HK-2 (cell line): ENCODE results near the gene TCTN3.
"Not testable (repeated sequence)": the region's sequence is repeated elsewhere in the genome, so short reads cannot be mapped to it uniquely, and the experiment has no call there.

Source experiments
- DNase-seq: peaks from one replicate; pipeline ENCODE4 v3.0.0-alpha.2; 2018; ENCODE audit not compliant: unreplicated experiment

The TCTN3 gene

DNA sequence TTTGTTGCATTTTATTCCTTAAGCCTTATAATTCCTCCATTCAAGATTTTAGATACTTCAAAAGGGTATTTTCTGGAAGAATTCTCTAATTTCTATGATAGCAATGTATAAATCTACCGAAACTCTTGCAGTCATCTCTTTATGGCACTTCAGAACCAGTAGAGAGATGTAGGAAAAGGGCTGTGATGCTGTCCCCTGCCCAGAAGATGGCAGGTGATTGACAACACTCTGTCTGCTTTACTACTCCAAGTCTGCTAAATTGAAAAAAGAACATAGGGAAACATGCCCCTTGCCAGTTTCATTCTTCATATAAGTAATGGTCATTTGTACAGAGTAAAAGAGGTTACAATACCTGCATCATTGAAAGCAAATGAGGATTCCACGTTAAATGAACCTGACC lies 5.1 kb downstream of the TCTN3 start:
- no peak for DNase-seq

DNA sequence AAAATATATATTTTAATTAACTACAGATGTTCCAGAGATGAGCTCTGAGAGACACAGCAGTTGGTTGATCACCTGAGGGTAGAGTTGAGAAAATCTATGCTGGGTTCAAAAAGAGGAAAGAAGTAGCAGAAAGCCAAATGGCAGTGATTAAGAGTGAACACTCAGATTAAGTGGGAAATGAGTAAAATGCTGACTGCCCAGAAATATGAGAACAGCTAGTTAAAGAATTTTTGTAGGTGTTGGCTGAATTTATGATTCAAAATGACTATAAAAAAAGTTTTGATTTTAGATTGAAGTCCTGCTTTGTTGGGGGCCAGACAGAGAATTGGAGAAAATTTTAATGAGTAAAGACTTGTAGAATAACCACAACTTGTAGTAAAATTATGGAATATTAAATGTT lies 9.8 kb downstream of the TCTN3 start:
- DNase-seq: no peak

DNA sequence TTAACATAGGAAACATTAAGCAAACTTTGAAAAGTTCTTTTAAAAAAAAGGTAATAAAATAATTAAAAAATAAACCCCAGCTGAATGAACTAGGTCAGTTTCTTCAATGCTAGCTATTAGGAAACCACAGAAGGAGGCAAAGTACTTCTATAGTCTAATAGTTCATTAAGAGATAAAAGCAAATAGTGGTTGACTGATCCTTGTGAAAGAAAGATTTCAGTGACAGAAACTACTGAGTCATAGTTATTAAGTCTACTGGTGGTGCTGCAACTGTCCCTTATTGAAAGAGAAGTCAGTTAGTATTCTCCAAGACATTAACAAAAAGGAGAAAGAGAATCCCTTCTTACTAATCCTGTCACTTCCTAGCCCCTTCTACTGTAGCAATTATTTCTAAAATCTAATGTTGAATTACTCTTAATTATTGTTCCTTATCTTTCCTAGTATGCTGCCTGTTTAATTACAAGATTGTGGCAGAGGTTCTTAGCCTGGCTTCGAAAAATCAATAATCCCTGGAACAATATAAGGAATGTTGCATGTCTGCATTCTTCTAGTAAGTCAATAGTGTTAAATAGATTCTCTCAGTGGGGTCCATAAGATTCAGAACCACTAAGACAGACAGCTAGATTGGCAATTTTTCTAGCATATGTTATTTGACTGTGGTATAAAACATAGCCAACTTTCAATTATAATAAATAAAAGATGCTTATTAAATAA lies 18.2 kb downstream of the TCTN3 start:
- DNase-seq: no peak

DNA sequence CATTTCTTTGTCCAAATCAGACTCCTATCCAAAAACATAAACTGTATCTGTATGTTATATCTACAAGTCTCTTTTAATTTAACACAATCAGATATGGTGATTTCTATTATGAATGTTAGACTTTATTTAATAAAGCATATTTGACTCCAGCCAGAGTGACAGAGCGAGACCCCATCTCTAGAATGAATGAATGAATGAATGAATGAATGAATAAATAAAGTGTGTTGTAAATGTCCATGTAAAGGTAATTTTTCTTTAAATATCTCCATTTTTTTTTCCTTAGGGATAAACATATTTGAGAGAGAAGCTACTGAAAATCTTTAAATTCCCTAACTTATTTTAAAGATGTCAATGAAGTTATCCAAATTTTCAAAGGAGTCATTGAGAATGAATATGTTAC lies 19.1 kb downstream of the TCTN3 start:
- no peak for DNase-seq

DNA sequence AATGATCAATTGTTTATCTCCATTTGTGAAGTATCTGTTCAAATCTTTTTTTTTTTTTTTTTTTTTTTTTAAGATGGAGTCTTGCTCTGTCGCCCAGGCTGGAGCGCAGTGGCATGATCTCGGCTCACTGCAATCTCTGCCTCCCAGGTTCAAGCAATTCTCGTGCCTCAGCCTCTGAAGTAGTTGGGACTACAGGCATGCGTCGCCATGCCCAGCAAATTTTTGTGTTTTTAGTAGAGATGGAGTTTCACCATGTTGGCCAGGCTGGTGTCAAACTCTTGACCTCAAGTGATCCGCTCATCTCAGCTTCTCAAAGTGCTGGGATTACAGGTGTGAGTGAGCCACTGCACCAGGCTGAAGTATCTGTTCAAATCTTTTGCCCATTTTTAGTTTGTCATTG lies 21.1 kb downstream of the TCTN3 start:
- not testable (repeated sequence) for DNase-seq

DNA sequence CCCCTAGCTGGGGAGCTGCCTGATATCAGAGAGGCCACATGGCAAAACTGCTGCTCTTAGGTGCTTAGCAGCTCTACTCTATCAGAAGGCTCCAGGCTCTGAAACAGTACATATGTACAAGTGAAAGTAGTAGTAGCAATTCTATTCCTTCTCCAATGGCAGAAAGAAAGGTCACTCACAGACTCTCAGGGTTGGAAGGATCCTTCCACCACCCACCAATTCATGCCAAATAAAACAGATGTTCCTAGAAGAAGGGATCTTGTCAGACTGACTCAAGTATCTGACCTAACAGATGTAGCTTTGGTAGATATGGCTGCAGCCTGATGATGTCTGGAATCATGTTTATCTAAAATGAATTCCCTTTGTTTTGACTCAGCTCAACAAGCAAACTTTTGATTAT lies 29.2 kb downstream of the TCTN3 start:
- DNase-seq: no peak

DNA sequence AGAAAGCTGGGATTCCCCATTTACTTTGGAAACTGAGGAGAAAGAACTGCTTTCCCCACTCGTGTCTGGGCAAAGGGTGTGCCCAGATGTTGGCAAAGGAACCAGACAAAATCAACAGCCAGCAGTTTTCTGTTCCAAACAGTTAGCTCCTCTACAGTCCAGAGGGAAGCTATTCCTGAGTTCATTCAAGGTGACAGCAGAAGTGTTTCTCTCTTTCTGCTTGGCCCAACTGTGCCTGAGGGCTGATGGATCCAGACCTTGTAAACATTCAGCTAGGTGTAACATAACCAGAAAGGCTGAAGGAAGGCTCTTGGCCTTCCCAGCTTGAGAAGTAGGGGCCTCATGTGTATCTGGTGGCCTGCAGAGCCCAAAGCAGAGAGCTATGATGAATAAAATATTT lies 30.2 kb downstream of the TCTN3 start:
- no peak for DNase-seq

DNA sequence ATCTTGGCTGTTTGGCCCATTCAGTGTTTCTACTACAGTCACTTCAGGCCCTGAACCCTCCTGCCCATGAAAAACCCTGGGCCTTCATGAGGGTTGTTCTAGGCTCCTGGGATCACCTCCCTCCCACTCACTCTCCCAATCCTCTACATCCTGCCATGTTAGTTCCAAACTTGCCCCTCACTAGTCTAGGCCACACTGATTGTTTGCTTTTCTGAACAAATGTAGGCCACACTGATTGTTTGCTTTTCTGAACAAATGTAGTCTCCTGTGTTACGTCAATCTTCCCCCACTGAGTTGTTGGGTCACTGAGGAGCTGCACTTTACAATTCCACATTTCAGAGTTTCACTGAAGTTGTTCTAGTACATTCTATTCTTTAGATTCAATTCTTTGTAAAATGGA lies 31.9 kb downstream of the TCTN3 start:
- no peak for DNase-seq

DNA sequence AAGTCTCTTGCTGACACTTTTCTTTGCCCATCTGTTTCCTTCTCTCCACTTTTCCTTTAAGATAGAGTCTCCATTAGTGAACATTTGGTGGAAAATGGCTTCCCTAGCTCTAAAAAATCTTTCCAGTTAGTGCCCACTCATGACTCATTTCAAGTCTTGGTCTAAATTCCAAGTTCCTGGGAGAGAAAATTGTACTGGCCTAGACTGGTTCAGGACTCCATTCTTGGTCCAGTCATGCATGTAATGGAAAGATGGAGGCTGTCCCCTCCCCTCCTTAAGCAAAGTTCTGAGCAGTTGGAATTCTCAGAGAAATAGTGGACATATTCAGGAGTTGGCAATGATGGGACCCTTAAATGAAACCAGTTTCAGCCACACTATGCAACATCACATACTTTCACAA lies 33.4 kb downstream of the TCTN3 start:
- peak; percentile 16 for DNase-seq

DNA sequence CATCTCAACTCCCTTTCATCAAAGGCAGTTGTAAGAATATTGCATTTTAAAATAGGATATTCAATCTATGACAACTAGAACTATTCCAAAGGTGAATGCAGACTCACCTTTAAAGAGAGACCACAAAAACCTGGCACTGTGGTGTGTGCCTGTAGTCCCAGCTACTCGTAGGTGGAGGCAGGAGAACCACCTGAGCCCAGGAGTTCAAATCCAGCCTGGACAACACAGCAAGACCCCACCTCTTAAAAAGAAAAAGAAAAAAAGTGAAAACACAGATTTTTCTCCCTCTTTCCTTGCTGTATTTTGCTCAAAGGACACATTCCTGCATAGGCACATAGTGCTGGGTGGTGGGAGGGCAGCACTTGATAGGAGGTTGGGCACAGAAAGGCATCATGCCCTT lies 36.5 kb downstream of the TCTN3 start:
- no peak for DNase-seq

DNA sequence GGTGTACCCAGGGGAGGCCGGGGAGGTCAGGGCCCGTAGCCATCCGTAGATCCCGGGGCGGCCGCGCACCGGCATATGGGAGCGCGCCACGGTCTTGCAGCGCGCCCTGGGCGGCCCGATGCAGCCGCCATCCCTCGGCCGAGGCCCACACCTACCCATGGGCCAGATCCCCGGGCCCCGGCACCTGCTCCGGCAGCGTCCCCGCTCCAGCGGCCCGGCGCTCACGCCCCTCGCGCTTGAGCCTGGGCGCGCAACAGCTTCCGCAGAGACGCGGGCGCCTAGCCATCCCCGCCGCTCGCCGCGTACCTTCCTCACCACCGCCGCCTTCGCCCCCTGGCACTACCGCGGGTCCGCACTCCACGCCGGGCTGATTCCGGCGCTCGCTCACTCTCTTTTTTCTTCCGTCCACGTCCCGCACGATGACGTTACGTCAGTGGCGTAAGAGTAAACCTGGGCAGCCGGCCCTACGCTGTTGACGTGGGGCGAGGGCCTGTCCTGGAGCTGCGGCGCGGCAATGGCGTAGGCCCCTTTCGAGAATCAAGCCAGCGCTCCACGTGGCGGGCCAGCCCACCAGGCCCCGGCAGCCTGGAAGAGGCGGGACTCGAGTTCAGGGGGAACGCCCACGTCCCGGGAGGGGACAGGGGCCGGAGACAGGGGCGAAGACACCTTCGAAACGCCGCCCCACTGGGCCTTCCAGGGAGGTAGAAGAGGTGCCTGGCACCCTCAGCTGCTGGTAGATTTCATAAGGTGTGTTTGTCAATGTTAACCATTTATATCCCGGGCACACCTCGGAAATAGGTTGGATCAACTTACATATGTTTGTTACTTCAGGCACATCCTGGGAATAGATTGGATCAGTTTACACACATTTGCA lies 37.2 kb downstream of the TCTN3 start, which contains the start of gene ALDH18A1:
TSS of gene ALDH18A1 (minus strand) at position 421 of the 874 bp plus-strand sequence. CDS start 3,334 bp downstream, outside the sequence.
- DNase-seq: peak; percentile 98

DNA sequence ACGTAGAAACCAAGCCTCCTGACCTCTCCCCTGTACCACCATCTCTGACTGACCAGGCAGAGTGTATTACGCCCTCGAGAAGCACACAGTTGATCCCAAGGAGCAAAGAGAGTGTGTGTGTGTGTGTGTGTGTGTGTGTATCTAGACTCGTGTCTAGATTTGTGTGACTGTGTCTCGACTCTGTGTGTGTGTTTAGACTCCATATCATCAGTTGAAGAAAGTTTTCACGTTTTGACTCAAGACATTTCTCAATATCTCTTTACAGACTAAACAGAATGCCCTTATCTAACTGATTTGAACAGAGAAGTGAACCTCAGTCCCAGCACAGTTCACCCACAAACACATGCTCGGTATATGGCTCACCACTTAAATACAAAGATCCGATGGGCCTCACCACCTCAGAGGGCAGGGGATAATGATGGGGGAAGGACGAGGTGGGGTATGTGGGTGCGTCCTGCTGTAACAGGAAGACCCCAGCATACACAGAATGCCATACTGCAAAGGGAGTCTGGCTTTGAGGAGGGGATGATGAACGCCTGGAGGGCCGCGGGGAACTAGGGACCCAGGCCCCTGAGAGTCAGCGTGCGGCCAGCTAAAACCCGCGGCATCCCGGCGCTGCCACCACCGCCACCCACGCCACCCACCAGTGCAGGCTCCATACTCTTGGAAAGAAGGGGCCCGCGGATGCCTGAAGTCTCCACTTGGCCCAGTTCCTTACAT lies 38.0 kb downstream of the TCTN3 start:
- DNase-seq: no peak

DNA sequence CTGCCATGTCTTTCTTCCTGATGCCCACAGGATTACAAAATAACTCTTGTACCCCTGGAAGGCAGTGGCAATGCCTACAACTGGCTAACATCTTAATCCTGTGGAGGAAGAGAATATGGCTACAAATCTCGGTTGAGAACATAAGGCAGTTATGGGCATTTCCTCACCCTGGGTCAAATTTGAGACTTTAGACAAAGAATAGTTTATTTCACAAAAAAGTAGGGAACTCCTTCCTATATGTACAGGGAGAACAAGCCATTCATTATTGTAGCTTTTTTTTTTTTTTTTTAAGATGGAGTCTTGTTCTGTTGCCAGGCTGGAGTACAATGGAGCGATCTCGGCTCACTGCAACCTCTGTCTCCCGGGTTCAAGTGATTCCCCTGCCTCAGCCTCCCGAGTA lies 39.8 kb downstream of the TCTN3 start:
- DNase-seq: no peak

DNA sequence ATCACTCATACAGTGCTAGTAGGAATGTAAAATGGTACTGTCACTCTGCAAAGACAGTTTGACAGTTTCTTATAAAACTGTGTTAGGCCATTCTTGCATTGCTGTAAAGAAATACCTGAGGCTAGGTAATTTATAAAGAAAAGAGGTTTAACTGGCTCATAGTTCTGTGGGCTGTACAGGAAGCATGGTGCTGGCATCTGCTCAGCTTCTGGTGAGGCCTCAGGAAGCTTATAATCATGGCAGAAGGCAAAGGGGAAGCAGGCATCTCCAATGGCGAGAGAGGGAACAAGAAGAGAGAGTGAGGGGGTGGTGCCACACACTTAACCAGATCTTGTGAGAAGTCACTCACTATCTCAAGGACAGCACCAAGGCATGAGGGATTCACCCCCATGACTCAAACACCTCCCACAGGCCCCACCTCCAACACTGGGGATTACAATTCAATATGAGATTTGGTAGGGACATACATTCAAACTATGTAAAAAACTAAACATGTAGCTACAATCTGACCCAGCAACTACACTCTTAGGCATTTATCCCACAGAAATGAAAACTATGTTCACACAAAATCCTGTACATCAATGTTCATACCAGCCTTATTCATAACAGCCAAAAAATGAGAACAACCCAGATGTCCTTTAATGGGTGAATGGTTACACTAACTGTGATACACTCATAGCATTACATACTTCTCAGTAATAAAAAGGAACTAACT lies 42.2 kb downstream of the TCTN3 start:
- DNase-seq: no peak

DNA sequence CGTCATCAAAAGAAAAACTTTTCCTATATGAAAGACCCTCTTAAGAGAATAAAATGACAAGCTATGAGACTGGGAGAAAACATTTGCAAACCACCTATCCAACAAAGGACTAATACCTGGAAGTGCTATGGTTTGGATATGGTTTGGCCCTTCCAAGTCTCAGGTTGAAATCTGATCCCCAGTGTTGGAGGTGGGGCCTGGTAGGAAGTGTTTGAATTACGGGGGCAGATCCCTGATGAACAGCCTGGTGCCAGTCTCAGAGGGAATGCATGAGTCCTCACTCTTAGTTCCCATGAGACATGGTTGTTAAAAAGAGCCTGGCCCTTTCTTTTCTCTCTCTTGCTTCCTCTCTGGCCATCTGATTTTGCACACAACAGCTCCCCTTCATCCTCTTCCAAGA lies 43.5 kb downstream of the TCTN3 start:
- no peak for DNase-seq

DNA sequence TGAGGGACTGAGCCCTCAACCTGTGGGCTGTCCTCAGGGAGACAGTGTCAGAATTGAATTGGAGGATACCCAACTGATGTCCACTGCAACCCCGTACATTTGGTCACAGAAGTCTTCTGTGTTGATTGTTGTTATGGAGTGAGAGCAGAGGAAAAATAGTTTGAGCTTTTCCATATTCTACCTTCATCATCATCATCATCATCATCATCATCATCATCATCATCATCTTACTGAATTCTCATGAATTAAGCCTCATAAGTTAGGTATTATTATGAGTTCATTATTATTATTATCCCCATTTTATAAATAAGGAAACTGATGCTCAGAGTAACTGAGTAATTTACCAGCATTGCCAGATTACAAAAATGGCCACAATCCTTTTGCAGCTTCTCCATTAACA lies 45.6 kb downstream of the TCTN3 start:
- DNase-seq: no peak

DNA sequence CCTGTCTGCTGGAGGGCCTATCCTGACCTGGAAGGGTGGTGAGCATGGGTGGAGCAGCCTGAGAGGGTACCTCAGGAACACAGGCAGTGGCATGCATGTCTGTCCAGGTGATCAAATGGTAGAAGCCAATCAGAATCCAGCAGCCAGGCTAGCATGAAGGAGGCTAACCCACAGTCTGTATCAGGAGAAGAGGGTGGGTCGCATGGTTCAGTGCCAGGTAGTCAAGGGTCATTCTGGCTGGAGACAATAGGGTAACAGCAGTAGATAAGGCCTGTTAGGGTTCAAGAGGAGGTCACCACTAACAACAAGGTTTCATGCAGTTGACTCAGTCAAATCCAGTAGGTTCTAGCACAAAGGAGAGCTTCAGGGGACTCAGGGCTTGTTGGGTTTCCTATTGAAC lies 47.6 kb downstream of the TCTN3 start:
- no peak for DNase-seq

DNA sequence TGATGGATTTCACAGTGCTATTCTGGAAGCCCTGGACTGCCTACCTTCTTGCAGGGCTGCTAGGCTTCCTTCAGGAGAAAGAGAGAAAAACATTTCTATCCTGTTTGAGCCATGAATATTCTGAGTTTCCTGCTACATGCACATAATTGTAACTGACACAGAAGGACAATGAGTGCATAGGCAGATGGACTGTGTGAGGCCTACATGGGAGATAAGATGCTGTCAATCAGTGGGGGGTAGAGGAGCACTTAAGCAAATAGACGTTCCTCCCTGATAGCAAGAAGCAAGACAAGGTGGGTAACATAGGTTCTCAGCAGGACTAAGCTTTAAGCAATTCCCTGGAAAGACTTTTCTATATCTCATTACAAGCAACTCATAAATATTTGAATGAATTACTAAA lies 48.8 kb downstream of the TCTN3 start:
- DNase-seq: no peak

DNA sequence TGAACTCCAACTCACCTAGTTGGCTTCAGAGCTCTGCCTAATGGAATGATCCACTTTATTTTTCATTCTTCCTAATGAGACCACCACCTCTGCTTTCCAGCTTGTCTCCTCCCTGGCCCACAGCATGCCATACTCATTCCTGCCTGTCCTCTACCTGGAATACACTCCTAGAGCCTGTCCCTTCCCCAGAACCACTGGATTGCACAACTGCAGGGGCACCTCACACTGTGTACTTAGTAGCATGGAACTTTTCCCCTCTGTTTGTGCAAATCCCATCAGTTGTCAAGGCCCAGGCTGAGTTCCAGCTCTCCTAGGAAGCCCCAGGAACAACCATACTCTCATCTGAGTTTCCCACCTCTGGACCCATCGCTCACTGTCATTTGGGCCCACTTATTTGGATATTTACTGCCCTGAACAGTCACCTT lies 52.8 kb downstream of the TCTN3 start:
- no peak for DNase-seq

DNA sequence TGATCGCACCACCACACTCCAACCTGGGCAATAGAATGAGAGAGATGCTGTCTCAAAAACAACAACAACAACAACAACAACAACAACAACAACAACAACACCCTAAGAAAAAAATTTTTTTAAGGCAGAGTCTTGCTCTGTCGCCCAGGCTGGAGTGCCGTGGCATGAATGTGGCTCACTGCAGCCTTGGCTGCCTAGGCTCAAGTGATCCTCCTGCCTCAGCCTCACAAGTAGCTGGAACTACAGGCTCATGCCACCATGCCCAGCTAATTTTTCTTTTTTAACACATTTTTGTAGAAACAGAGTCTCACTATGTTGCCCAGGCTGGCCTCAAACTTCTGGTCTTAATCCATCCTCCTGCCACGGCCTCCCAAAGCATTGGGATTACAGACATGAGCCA lies 55.8 kb downstream of the TCTN3 start:
- DNase-seq: no peak

DNA sequence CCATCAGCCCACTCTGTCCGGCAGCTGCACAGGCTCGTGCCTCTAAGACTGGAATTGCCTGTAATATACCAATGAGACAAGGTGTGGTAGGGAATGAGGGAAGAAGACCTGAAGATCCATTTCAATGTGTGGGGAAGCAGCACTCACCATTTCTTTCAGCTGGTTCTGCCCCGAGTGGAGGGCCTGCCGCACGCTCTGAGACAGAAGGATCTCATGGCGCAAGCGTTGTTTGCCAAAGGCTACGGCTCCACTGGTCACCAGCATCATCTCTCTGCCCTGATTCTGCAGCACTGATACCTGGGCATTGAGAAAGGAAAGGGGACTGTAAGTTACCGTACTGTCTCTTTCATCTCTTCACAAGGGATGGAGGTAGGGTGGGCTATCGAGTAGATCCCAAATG lies 56.6 kb downstream of the TCTN3 start:
- DNase-seq: no peak

DNA sequence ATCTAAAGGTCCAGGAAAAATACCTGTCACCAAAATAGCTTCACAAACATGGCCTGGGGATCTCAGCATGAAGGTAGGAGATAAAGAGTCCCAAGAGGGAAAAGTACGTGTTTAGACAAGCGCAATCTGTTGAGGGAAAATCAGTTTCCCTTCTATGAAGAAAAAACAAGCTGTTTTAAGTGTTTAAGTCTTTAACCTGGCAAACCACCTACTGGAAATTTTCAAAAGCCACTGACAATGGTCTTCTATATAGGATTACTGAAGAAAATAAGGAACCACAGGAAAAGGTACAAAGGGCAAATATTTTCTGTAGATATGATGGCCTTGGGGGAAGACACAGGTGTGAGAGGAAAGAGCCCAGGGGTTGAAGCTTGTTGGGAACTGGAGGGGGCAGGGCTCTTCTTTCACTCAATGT lies 58.4 kb downstream of the TCTN3 start:
- no peak for DNase-seq
